SU-DHL-6 (cell line): ENCODE measurements around the gene AKR1C3.

Experiments
- H2AFZ ChIP-seq: fragments of 200-600 bp; sonication (generic); 2 replicates; pipeline ENCODE4 v1.6.1; 2014; ENCODE audit warnings: low read depth, mild to moderate bottlenecking, moderate library complexity, mixed read lengths, antibody characterized with exemption, low read length; ENCODE audit not compliant: severe bottlenecking
- H3F3A ChIP-seq: fragments of 200-600 bp; shearing (Covaris generic); 2 replicates; pipeline ENCODE4 v1.6.0; 2016; ENCODE audit warnings: antibody characterized with exemption, mild to moderate bottlenecking; ENCODE audit not compliant: insufficient read depth
- H3K27ac ChIP-seq: fragments of 200-600 bp; sonication (generic); 2 replicates; pipeline ENCODE4 v1.5.1; 2016; ENCODE audit warnings: low read depth, mild to moderate bottlenecking, low read length, moderate library complexity, mixed read lengths
- H3K27me3 ChIP-seq: fragments of 200-600 bp; sonication (generic), shearing (Covaris generic); 2 replicates; pipeline ENCODE4 v1.6.0; 2014; ENCODE audit warnings: mild to moderate bottlenecking, low read length
- H3K36me3 ChIP-seq: fragments of 200-600 bp; sonication (generic); 2 replicates; pipeline ENCODE4 v1.6.1; 2014; ENCODE audit warnings: mild to moderate bottlenecking, low read length, mixed read lengths
- H3K4me2 ChIP-seq: fragments of 300-600, 200-600 bp; shearing (Covaris generic), sonication (generic); 2 replicates; pipeline ENCODE4 v1.6.0; 2014; ENCODE audit warnings: low read length, low read depth, mild to moderate bottlenecking; ENCODE audit not compliant: poor library complexity, severe bottlenecking
- H3K4me3 ChIP-seq: fragments of 200-600 bp; sonication (generic); 2 replicates; pipeline ENCODE4 v1.5.1; 2014; ENCODE audit warnings: antibody characterized with exemption, low read length, mild to moderate bottlenecking, mixed read lengths; ENCODE audit not compliant: insufficient read depth, poor library complexity, severe bottlenecking
- H3K79me2 ChIP-seq: fragments of 200-600 bp; sonication (generic); 2 replicates; pipeline ENCODE4 v1.6.1; 2014; ENCODE audit warnings: mild to moderate bottlenecking, low read length, moderate library complexity; ENCODE audit not compliant: insufficient read depth
- H3K9ac ChIP-seq: fragments of 200-600 bp; sonication (generic); 2 replicates; pipeline ENCODE4 v1.7.0; 2014; ENCODE audit warnings: mild to moderate bottlenecking, low read length
- H3K9me2 ChIP-seq: fragments of 200-600 bp; sonication (generic); replicated peaks from 2 replicates; pipeline ENCODE4 v1.6.1; 2014; ENCODE audit warnings: low read length; ENCODE audit not compliant: insufficient read depth
- H3K9me3 ChIP-seq: fragments of 200-600 bp; sonication (generic); 2 replicates; pipeline ENCODE4 v1.6.1; 2014; ENCODE audit warnings: low read length, mixed read lengths; ENCODE audit not compliant: insufficient read depth
- H4K20me1 ChIP-seq: fragments of 200-600 bp; sonication (generic); 2 replicates; pipeline ENCODE4 v1.6.1; 2014; ENCODE audit warnings: low read depth, mild to moderate bottlenecking, antibody characterized with exemption, low read length, moderate library complexity, mixed read lengths
- CTCF ChIP-seq: fragments of 200-600 bp; sonication (generic); IDR thresholded peaks from one replicate; pipeline ENCODE4 v1.5.1; 2017; ENCODE audit warnings: antibody characterized with exemption, mild to moderate bottlenecking, low read length, moderate library complexity; ENCODE audit not compliant: insufficient read depth, poor library complexity, severe bottlenecking
- EZH2phosphoT487 ChIP-seq: fragments of 200-600 bp; sonication (generic), shearing (Covaris generic); conservative IDR thresholded peaks from 2 replicates; pipeline ENCODE4 v1.6.1; 2018; ENCODE audit warnings: mild to moderate bottlenecking, antibody characterized with exemption, low read length, moderate library complexity, mixed read lengths

Gene AKR1C3

DNA sequence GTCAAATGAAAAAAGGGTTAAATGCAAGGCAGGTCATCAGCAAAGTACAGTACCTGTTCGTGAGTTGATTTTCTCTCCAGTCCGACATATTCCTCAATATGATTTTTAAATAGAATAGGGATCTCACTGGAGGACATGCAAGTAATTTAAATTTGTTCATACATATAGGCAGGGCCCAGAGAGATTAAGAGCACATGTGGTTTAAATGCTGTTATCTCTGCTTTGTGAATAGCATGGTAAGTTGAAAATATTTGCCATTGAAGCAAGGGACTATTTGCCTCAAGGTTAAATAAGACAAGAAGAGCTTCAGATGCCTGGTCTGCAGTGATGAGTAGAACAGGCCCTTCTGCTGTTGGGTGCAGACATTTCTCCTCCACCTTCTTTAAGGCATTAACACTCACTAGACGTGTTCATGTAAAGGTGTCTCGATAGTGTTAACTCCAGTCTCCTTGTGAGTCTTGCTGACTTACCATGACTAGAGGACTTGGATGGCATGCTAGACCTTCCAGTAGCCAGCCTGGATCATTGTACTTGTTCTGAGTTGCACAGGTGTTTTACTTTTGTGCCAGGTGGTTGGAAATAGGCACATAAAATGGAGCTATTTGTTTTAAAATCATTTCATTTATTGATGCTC, 15.6 kb upstream of the AKR1C3 start:
- TF ChIP-seq EZH2phosphoT487, result no peak
- TF ChIP-seq CTCF, result no peak
- no peak overlapping the region for H3K4me3 ChIP-seq

DNA sequence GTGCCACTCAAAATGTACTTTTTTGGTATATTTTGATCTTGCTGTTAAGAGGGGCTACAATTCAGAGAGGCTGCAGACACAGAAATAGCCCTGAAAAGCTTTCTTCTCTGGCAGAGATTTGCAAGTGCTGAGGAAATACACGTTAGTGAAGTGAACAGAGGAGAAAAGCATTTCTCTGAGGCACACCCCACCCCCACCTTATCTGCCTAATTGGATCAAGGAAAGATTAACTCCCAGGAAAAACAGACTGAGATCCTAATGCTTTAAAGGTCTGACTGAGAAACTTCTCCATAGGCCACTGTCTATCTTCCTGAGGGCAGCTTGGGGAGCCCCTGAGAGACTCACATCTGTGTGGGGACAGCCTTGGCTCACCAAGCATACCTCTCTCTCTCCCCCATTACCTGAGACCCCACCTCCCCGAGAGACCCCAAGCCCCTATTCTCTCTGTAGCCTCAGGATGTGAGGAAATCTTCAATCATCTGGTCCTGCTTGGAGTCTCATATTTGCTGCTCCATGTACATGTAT, 14.8 kb upstream of the AKR1C3 start:
- Histone ChIP-seq H3K4me2 (no peak overlapping the region), H3F3A (no peaks in the 10 kb centered on the region), H3K9ac (no peak overlapping the region), H3K79me2 (no peaks in the 10 kb centered on the region), H4K20me1 (no peaks in the 10 kb centered on the region), H3K4me3 (no peak overlapping the region), H3K27me3 (no peaks in the 10 kb centered on the region), H3K9me2 (no peaks in the 10 kb centered on the region), H2AFZ (no peak overlapping the region), H3K36me3 (no peaks in the 10 kb centered on the region), H3K9me3 (no peaks in the 10 kb centered on the region), H3K27ac (no peak overlapping the region)
- TF ChIP-seq EZH2phosphoT487 (no peak), CTCF (no peak)

More for the DNA sequence above, 15.6 kb upstream of the AKR1C3 start:
- Histone ChIP-seq H2AFZ (no peak overlapping the region), H3K9ac (no peak overlapping the region), H3K9me3 (no peaks in the 10 kb centered on the region), H3K9me2 (no peaks in the 10 kb centered on the region), H3K36me3 (no peaks in the 10 kb centered on the region), H4K20me1 (no peaks in the 10 kb centered on the region), H3F3A (no peaks in the 10 kb centered on the region), H3K4me2 (no peak overlapping the region), H3K27me3 (no peaks in the 10 kb centered on the region), H3K27ac (no peak overlapping the region), H3K79me2 (no peaks in the 10 kb centered on the region)

DNA sequence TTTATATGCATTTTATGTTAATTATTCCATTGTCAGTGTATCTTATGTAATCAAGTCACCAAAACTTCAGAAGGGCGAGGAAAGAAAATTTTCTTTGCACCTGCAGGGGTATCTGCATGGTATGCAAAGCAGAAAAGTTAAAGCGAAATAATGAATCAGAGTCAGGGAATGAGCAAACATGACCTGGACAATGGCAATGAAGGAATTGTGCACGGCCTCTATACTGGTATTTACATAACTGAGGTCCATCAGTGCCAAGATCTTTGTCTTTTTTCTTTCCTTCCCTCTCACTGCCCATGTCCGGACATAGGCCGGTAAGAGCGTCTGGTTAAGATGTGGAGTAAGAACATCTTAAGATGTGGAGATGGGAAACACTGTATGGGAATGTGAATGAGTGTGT, 14.4 kb upstream of the AKR1C3 start:
- no peaks in the 10 kb centered on the region for H3K36me3 ChIP-seq
- no peaks in the 10 kb centered on the region for H3F3A ChIP-seq
- H3K4me3 ChIP-seq, result no peak overlapping the region
- no peaks in the 10 kb centered on the region for H3K9me2 ChIP-seq
- no peak overlapping the region for H3K27ac ChIP-seq
- no peak overlapping the region for H3K4me2 ChIP-seq
- no peaks in the 10 kb centered on the region for H3K9me3 ChIP-seq
- TF ChIP-seq CTCF, result no peak
- no peak for TF ChIP-seq EZH2phosphoT487
- H4K20me1 ChIP-seq, result no peaks in the 10 kb centered on the region
- no peaks in the 10 kb centered on the region for H3K79me2 ChIP-seq
- H2AFZ ChIP-seq, result no peak overlapping the region
- H3K9ac ChIP-seq, result no peak overlapping the region
- H3K27me3 ChIP-seq, result no peaks in the 10 kb centered on the region
